A549 treated with AZD9567 at 1 μM for 4 hours (cell line): ENCODE results near the gene FOXJ2. TPM values are rescaled to one million over a fixed set of nuclear protein-coding genes. Genes with fewer than 3 reads are reported as not detected.

Experiments used
- total RNA-seq: library from RNA; stranded (reverse); fragments of 200-300 nt; extraction: Qiagen RNA extraction; gene quantifications from 5 replicates; pipeline ENCODE4 v1.2.3, GENCODE V29; 2022; ENCODE audit not compliant: insufficient read depth

The FOXJ2 gene
- 7.3 to 10.6 TPM (median 9.1 TPM) in 5 replicates for total RNA-seq

DNA sequence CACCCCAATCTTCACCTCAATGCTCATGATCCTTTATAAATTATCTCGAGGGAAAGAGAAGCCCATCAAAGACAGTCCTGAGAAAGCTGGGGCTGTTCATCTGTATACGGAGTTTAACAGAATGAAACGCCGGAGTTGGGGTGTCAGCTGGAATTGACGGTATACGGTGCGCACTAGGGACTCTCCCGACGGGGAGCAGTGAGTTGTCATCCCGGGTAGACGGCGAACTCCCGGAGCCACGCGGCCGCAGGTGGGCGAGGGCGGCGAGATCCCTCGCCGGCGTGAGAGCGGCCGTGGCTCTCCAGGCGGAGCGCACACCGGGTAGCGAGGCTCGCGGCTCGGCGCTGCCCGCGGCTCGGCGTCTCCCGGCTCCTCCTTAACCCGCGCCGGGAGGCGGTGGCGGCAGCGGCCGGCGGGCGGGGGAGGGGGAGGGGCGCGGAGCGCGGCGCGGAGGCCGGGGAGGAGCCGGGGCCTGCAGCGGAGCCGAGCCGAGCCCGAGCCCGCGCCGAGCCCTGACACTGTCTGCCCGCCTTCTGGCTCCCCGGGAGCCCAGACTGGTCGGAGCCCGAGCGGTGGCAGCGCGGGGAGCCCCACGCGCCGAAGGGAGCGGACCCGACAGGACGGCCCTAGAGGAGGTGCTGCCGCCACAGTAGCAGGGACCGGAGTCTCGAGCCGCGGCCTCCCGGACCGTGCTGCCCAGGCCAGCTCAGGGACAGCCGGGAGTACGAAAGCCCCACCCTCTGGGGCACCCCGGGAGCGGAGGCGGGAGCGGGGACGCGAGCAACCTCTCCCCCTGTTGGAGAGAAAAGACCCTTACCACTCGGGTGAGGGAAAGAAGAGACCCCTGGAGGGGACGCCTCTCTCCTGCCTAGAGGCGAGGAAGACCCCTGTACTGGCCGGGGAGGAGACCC, at the start of gene FOXJ2:
TSS of gene FOXJ2 (plus strand) at position 475 of the 911 bp plus-strand sequence. CDS start 7,117 bp downstream, outside the sequence.

DNA sequence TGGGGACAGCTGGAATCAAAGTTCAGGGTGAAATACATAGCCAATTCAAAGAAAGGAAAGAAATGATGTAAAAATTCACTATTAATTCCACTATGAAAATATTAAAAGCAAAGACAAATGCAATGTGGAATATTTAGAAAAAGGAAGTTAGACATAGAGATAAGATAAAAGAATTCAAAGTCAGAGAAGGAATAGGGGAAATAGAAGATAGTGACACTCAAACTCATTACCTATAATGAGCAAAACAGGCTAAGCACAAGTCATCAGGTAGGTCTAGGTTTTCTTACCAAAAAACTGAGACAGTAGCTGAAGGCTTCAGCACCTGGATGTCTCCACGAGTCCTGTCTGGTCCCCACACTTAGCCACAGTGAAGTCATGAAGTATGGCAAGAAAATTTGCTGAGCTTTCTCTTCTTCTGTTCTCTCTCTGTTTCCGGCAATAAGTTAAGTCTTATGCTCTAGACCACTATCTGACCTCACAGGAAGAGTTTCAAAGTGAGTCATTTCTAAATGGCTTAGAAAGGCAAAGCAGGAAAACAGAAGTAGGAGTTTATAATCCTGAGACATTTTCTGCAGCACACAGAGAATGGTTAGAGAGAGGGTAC, 33.6 kb downstream of the FOXJ2 start, which contains the start of gene C3AR1:
TSS of gene C3AR1 (minus strand) at position 369 of the 604 bp plus-strand sequence. CDS start 6,174 bp downstream, outside the sequence.

Other genes with a start within 250 kb of the FOXJ2 start
- not detected in 5 replicates for gene NANOG, start 243.3 kb upstream of the FOXJ2 start, total RNA-seq
- gene SLC2A14, start 159.8 kb upstream of the FOXJ2 start, total RNA-seq, result 0.20 to 1.2 TPM (median 0.34 TPM) in 5 replicates
- gene SLC2A3, start 96.5 kb upstream of the FOXJ2 start, total RNA-seq, result 4.8 to 8.1 TPM (median 5.3 TPM) in 5 replicates
- gene C3AR1, start 33.6 kb downstream of the FOXJ2 start, total RNA-seq, result not detected in 5 replicates
- gene NECAP1, start 49.6 kb downstream of the FOXJ2 start, total RNA-seq, result 14.4 to 36.3 TPM (median 15.7 TPM) in 5 replicates
- gene CLEC4A, start 90.9 kb downstream of the FOXJ2 start, total RNA-seq, result 0.16 to 0.39 TPM (median 0.32 TPM) in 4 of 5 replicates, not detected in the other
- gene ZNF705A, start 124.3 kb downstream of the FOXJ2 start, total RNA-seq, result not detected in 5 replicates
- 0.10 to 0.14 TPM (median 0.14 TPM) in 4 of 5 replicates, not detected in the other for gene FAM90A1, start 194.9 kb downstream of the FOXJ2 start, total RNA-seq